GM12891 (cell line): ENCODE results near the gene FGGY.

Experiments
- PAX5 ChIP-seq: IDR thresholded peaks from 2 replicates; pipeline ENCODE4 v1.6.1; 2011; ENCODE audit warnings: low read length, moderate library complexity, mild to moderate bottlenecking; ENCODE audit not compliant: insufficient read depth, severe bottlenecking
- POLR2A ChIP-seq: IDR thresholded peaks from 2 replicates; pipeline ENCODE4 v1.6.1; 2011; ENCODE audit warnings: low read depth, low read length, control low read depth
- POLR2AphosphoS5 ChIP-seq: IDR thresholded peaks from 2 replicates; pipeline ENCODE4 v1.6.1; 2011; ENCODE audit warnings: low read depth, low read length, control low read depth
- POU2F2 ChIP-seq: IDR thresholded peaks from 2 replicates; pipeline ENCODE4 v1.6.1; 2011; ENCODE audit warnings: low read depth, mild to moderate bottlenecking, control low read depth, low read length, moderate library complexity
- SPI1 ChIP-seq: IDR thresholded peaks from 2 replicates; pipeline ENCODE4 v1.6.1; 2011; ENCODE audit warnings: low read depth, low read length, control low read depth
- TAF1 ChIP-seq: IDR thresholded peaks from 2 replicates; pipeline ENCODE4 v1.6.1; 2011; ENCODE audit warnings: low read depth, low read length, control low read depth

DNA sequence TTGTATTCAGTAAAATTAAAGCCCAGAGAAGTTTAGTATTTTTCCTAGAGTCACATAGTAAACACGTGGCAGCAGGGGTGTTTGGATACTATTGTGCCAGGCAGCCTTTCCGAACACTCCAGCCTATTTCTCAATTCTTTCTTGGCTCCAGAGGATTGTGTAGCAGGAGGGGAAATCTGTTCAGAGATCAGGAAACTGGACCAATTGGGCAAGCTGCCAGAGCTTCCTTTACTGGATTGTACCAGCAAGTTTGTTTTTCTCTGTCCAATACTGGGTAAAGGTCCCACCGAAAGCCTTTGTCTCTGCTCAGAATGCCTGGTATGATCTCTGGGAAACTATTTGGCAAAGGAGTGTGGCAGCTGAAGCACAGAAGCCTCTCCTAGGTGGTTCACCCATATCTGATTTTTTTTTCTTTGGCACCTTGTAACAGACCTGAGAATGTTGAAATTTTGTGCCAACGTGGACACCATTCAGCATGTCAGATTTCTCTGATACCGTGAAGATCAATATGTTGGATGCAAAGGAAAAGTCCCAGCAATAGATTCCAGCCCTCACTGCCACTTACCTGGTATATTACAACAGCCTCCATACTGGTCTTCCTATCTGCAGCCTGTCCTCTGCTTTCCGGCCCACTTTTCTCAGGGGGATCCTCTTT, 126.2 kb downstream of the FGGY start:
- no peak for TF ChIP-seq POLR2A
- no peak for TF ChIP-seq POLR2AphosphoS5
- TF ChIP-seq TAF1, result no peak
- no peak for TF ChIP-seq SPI1
- TF ChIP-seq PAX5, result no peak
- TF ChIP-seq POU2F2, result no peak
